ENCODE measurements around the gene TEF. TPM values are rescaled to one million over a fixed set of nuclear protein-coding genes. Genes with fewer than 3 reads are reported as not detected.

TEF gene
- total RNA-seq, 2 experiments from 2014 or later: 1.4 to 2.0 TPM

DNA sequence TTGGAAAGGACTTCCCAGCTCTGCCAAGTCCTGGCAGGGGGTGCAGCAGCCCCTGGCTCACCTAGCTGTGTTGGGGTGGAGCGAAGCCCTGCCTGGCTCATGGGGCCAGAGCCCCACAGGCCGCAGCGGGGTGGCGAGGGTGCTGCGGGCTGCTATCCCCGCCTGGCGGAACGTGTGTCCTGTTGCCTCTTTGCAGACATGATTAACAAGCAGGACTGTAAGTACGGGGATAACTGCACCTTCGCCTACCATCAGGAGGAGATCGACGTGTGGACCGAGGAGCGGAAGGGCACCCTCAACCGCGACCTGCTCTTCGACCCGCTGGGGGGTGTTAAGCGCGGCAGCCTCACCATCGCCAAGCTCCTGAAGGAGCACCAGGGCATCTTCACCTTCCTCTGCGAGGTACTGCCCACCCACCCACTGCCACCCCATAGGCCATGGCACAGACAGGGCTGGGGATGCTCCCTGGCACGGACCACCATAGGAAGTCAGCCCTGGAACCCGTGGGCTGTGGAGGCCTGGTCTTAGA, 35.9 kb upstream of the TEF start:
- Mint-ChIP-seq H3K27ac (no peak overlapping the region), H3K9me3 (ENCODE audit: low read depth) (no peaks in the 10 kb centered on the region), H3K4me3 (no peak overlapping the region), H3K27me3 (no peaks in the 10 kb centered on the region), H3K4me1 (peaks cover 11% of the 10 kb centered on the region), H3K36me3 (peaks cover 13% of the 10 kb centered on the region)
- CTCF ChIA-PET: no interaction called here
- DNase-seq (no peak), ATAC-seq (no peak)

DNA sequence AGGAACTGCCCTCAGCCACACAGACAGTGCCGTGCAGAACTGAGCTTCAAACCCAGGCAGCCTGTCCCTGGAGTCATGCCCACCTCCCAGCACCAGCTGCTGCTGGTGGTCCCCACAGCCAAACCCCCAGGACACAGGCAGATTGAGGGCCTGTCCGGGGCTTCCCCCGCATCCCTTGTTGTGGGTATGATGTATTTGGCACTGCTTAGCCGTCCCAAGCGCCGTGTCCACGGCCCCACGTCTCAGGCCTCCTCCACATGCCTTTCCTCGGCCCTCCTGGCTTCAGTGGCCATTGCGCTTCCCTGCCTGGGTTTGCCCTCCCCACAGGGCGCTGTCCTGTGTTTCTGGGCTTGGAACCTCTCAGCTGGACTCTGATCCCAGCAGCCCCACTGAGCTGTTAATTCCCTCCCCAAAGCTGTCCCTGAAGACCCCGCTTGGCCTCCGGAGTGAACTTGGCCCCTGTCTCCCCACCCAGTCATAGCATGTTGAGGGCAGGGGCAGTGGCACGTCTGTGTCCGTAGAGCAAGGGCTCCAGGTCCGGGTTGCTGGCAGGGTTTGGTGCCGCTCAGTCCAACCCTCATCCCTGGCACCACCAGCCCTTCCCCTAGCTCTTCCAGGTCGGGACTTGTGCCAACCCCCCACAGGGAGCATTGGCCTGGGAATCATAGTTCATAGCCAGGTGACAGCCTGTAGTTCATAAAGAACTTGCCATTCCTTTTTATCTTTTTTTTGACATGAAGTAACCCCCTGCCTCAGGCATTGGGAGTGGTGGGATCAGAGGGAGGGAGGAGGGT, 34.5 kb upstream of the TEF start:
- no peak overlapping the region for H3K27ac Mint-ChIP-seq
- peaks cover 17% of the 10 kb centered on the region for H3K36me3 Mint-ChIP-seq
- CTCF ChIA-PET: no interaction called here
- DNase-seq: no peak
- no peaks in the 10 kb centered on the region for H3K9me3 Mint-ChIP-seq (ENCODE audit: low read depth)
- ATAC-seq: no peak
- peaks cover 2% of the 10 kb centered on the region for H3K4me1 Mint-ChIP-seq
- no peaks in the 10 kb centered on the region for H3K27me3 Mint-ChIP-seq
- no peak overlapping the region for H3K4me3 Mint-ChIP-seq

DNA sequence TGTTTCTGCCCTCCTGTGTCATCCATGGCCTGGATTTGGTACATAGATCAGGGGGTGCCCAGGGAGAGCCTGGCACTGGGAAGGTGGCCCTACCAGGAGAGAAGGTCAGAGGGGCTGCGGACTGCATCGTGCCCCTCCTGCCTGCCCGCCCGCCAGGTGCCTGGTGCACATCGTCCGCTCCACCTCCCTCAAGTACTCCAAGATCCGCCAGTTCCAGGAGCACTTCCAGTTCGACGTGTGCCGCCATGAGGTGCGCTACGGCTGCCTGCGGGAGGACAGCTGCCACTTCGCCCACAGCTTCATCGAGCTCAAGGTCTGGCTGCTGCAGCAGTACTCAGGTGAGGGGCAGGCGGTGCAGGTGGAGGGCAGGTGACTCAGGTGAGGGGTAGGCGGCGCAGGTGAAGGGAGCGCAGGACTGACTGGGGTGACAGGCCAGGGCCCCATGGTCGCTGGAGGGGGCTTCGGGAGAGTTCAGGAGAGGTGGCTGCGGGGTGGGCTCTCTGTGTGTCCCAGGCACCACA, 32.7 kb upstream of the TEF start:
- no peak for DNase-seq
- no peak overlapping the region for H3K4me3 Mint-ChIP-seq
- peaks cover 16% of the 10 kb centered on the region for H3K36me3 Mint-ChIP-seq
- no peak for ATAC-seq
- CTCF ChIA-PET: no interaction called here
- H3K4me1 Mint-ChIP-seq: no peaks in the 10 kb centered on the region
- H3K9me3 Mint-ChIP-seq (ENCODE audit: low read depth): no peaks in the 10 kb centered on the region
- no peaks in the 10 kb centered on the region for H3K27me3 Mint-ChIP-seq
- no peak overlapping the region for H3K27ac Mint-ChIP-seq

GRCh38 chr22:41350087-41350486, 31.7 kb upstream of the TEF start:
- DNase-seq (no peak), ATAC-seq (no peak)
- H3K36me3 Mint-ChIP-seq: peaks cover 12% of the 10 kb centered on the region

GRCh38 chr22:41351011-41351410, 30.7 kb upstream of the TEF start:
- no peaks in the 10 kb centered on the region for H3K4me1 Mint-ChIP-seq

More at GRCh38 chr22:41350087-41350486, 31.7 kb upstream of the TEF start:
- Mint-ChIP-seq H3K27me3 (no peaks in the 10 kb centered on the region), H3K4me1 (no peaks in the 10 kb centered on the region), H3K4me3 (no peak overlapping the region), H3K27ac (peak overlapping the region; percentile 3), H3K9me3 (ENCODE audit: low read depth) (no peaks in the 10 kb centered on the region)
- CTCF ChIA-PET: no interaction called here

DNA sequence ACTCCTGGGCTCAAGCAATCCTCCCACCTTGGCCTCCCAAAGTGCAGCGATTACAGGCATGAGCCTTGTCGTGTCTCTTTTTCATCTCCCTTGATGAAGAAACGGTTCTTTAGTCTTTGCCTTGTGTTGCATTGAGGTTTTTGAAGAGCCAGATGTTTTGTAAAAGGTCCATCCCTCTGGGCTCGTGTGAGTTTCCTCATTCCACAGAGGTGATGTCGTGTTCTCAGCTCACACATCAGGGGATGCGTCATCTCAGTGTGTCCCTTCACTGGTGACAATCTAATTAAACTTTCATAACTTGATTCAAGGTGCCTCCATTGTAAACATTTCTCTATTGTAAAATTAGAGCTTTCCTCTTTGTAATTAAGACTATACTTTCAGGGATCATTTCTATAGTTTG, 29.7 kb upstream of the TEF start:
- CTCF ChIA-PET: interaction anchor here (1.6 kb wide), 1 partner anchor 52 kb away, joined by 4 read pairs; no protein-coding TSS in a partner anchor
- no peaks in the 10 kb centered on the region for H3K4me1 Mint-ChIP-seq
- no peak overlapping the region for H3K4me3 Mint-ChIP-seq
- peaks cover 12% of the 10 kb centered on the region for H3K36me3 Mint-ChIP-seq
- no peak overlapping the region for H3K27ac Mint-ChIP-seq
- no peak for ATAC-seq
- H3K9me3 Mint-ChIP-seq (ENCODE audit: low read depth): no peaks in the 10 kb centered on the region
- no peak for DNase-seq
- H3K27me3 Mint-ChIP-seq: no peaks in the 10 kb centered on the region

More at GRCh38 chr22:41351011-41351410, 30.7 kb upstream of the TEF start:
- H3K9me3 Mint-ChIP-seq (ENCODE audit: low read depth): no peaks in the 10 kb centered on the region
- ATAC-seq (no peak), DNase-seq (no peak)
- H3K36me3 Mint-ChIP-seq: peaks cover 12% of the 10 kb centered on the region
- no peaks in the 10 kb centered on the region for H3K27me3 Mint-ChIP-seq
- CTCF ChIA-PET: no interaction called here
- no peak overlapping the region for H3K4me3 Mint-ChIP-seq
- no peak overlapping the region for H3K27ac Mint-ChIP-seq

DNA sequence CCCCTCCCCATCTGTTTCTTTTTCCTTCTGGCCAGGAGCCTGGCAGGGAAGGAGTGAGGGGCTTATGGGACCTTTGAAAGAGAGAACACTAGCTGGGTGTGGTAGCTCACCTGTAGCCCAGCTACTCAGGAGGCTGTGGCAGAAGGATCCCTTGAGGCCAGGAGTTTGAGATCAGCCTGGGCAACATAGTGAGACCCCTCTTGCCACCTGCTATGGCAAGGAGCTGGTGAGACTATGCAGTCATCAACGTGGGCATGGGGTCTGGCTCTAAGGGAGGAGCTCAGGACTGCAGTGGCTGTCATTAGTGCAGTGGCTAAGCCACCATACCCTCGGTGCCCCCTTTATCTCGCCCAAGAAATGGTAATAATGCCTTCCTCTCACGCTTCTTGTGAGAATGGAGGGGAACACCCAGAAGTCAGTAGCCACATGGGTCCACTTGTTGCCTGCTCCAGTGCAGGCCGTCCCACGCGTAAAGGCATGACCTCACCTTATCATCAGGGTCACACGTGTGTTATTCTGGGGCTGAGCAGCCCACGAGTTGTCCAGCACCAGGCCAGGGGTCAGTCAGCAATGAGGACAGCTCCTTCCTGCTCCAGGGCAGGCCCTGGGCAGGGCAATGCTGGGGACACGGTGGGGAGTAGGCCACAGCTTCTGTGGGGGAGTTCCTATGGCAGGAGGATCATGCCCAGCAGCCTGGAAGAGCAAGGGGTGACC, 27.7 kb upstream of the TEF start:
- DNase-seq: no peak
- Mint-ChIP-seq H3K27me3 (no peaks in the 10 kb centered on the region), H3K4me1 (no peaks in the 10 kb centered on the region), H3K36me3 (peaks cover 12% of the 10 kb centered on the region), H3K4me3 (no peak overlapping the region), H3K27ac (no peak overlapping the region), H3K9me3 (ENCODE audit: low read depth) (no peaks in the 10 kb centered on the region)
- no peak for ATAC-seq
- CTCF ChIA-PET: interaction anchor here (1.6 kb wide), 1 partner anchor 50 kb away, joined by 4 read pairs; no protein-coding TSS in a partner anchor

DNA sequence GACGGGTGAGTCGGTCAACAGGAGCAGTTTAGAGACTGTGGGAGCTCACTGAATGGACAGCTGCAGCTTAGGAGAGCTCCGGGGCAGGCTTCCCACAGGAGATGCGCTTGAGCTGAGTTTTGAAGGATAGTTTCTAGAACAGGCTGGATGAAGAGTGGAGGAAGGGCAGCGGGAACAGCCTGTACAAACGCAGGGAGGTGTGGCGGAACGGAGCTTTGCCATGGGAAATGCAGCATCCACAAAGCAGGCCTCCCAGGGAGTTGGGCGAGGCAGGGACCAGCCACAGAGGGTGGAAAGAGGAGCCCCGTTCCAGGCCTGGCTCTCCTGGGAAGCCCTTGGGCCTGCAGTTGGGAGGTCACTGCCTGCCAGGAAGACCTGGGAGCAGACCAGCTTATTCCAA, 26.8 kb upstream of the TEF start:
- Mint-ChIP-seq H3K4me1 (no peaks in the 10 kb centered on the region), H3K27me3 (no peaks in the 10 kb centered on the region), H3K27ac (no peak overlapping the region), H3K4me3 (no peak overlapping the region), H3K36me3 (peaks cover 12% of the 10 kb centered on the region), H3K9me3 (ENCODE audit: low read depth) (no peaks in the 10 kb centered on the region)
- ATAC-seq: no peak
- CTCF ChIA-PET: no interaction called here
- DNase-seq: no peak

DNA sequence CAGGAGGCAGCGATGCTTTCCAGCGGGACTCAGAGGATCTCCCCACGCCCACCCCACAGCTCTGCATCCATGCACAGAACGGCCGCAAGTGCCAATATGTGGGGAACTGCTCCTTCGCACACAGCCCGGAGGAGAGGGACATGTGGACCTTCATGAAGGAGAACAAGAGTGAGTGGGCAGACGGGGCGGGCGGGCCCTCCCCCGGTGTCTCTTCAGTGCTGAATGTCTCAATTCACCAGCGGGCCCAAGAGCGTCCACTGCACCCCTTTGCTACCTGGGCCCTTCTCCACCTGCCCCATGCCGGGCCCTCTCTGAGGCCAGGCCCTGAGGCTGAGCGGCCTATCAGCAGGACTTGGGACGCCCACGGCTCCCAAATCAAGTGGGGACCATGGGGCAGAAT, 25.8 kb upstream of the TEF start:
- ATAC-seq (no peak), DNase-seq (no peak)
- H3K27me3 Mint-ChIP-seq: no peaks in the 10 kb centered on the region
- no peaks in the 10 kb centered on the region for H3K4me1 Mint-ChIP-seq
- H3K9me3 Mint-ChIP-seq (ENCODE audit: low read depth): no peaks in the 10 kb centered on the region
- H3K36me3 Mint-ChIP-seq: peaks cover 6% of the 10 kb centered on the region
- no peak overlapping the region for H3K4me3 Mint-ChIP-seq
- CTCF ChIA-PET: no interaction called here
- no peak overlapping the region for H3K27ac Mint-ChIP-seq

GRCh38 chr22:41356430-41357028, 25.2 kb upstream of the TEF start:
- H3K36me3 Mint-ChIP-seq: peaks cover 4% of the 10 kb centered on the region
- CTCF ChIA-PET: no interaction called here
- ATAC-seq: no peak
- H3K9me3 Mint-ChIP-seq (ENCODE audit: low read depth): no peaks in the 10 kb centered on the region
- H3K27me3 Mint-ChIP-seq: no peaks in the 10 kb centered on the region
- H3K4me3 Mint-ChIP-seq: no peak overlapping the region
- no peaks in the 10 kb centered on the region for H3K4me1 Mint-ChIP-seq
- H3K27ac Mint-ChIP-seq: no peak overlapping the region
- DNase-seq: no peak

GRCh38 chr22:41357191-41357590, 24.6 kb upstream of the TEF start:
- H3K9me3 Mint-ChIP-seq (ENCODE audit: low read depth): no peaks in the 10 kb centered on the region
- CTCF ChIA-PET: no interaction called here
- H3K27me3 Mint-ChIP-seq: no peaks in the 10 kb centered on the region
- H3K4me3 Mint-ChIP-seq: no peak overlapping the region
- DNase-seq (no peak), ATAC-seq (no peak)
- H3K27ac Mint-ChIP-seq: no peak overlapping the region
- no peaks in the 10 kb centered on the region for H3K4me1 Mint-ChIP-seq
- H3K36me3 Mint-ChIP-seq: peaks cover 2% of the 10 kb centered on the region

GRCh38 chr22:41358927-41359326, 22.8 kb upstream of the TEF start:
- CTCF ChIA-PET: no interaction called here
- DNase-seq: no peak
- Mint-ChIP-seq H3K4me1 (no peaks in the 10 kb centered on the region), H3K4me3 (no peak overlapping the region), H3K9me3 (ENCODE audit: low read depth) (no peaks in the 10 kb centered on the region), H3K27ac (no peak overlapping the region), H3K36me3 (no peaks in the 10 kb centered on the region), H3K27me3 (no peaks in the 10 kb centered on the region)
- no peak for ATAC-seq

DNA sequence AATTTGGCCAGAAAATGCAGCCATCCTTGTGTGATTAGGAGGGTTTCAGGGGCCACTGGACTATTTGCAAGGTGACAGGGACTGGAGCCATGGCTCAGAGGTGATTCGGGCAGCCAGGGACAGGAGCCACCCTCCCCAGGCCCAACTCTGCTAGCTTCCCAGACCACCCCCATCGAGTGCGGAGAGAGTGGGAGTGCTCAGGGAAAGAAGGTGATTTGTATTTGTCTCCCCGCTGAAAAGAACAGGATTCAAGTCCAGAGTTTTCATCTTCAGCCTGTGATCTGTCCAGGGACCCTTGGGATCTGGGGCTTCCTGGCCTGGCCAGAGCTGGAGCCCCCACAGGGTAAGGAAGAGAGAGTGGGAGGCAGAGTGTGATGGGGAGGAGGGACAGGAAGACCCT, 22.4 kb upstream of the TEF start:
- H3K27ac Mint-ChIP-seq: no peak overlapping the region

More for the DNA sequence above, 22.4 kb upstream of the TEF start:
- DNase-seq (no peak), ATAC-seq (no peak)
- no peaks in the 10 kb centered on the region for H3K27me3 Mint-ChIP-seq
- no peaks in the 10 kb centered on the region for H3K9me3 Mint-ChIP-seq (ENCODE audit: low read depth)
- no peaks in the 10 kb centered on the region for H3K4me1 Mint-ChIP-seq
- no peaks in the 10 kb centered on the region for H3K36me3 Mint-ChIP-seq
- no peak overlapping the region for H3K4me3 Mint-ChIP-seq
- CTCF ChIA-PET: no interaction called here

Data from activated CD8-positive, alpha-beta memory T cell treated with anti-CD3 and anti-CD28 coated beads, Interleukin-2, amount 10 ng/mL, durations not matched to agents 7 days and 5 days (primary cell).